HepG2 (cell line): ENCODE data around the gene AQP12A. TPM values are rescaled to one million over a fixed set of nuclear protein-coding genes. Genes with fewer than 3 reads are reported as not detected.

Source experiments
- ATAC-seq: fragments of 200-7000 bp; cut with Tn5 transposase; 3 replicates; pipeline ENCODE4 v1.9.1; 2020; ENCODE audit warnings: mild to moderate bottlenecking, moderate library complexity
- BruUV-seq: library from RNA; stranded (reverse); fragments of 400-500 nt; replicated peaks from 2 replicates; lab custom pipeline; 2021; lab: Mats Ljungman, UMichigan
- CTCF ChIA-PET: fragments of 300-600 bp; formaldehyde crosslinking; extraction: SDS; loops from one replicate; lab custom pipeline; 2021; ENCODE audit warnings: low total read pairs, inconsistent platforms, low intra/inter-chr PET ratio; lab: Yijun Ruan, JAX
- POLR2A ChIA-PET: fragments of 350-600 bp; sonication (Branson Sonifier 250); formaldehyde crosslinking; loops from one replicate; lab custom pipeline; 2020; ENCODE audit warnings: antibody characterized with exemption, inconsistent platforms; lab: Yijun Ruan, JAX
- DNase-seq: peaks from one replicate; pipeline ENCODE4 v3.0.0-alpha.2; 2015; ENCODE audit warnings: low spot score
- FAIRE-seq: peaks from 3 replicates; lab custom pipeline; 2011; peaks lifted over from hg19 to GRCh38; lab: Jason Lieb, UNC
- H2AFZ ChIP-seq: one replicate; pipeline ENCODE4 v1.6.1; 2011; ENCODE audit warnings: low read length, inconsistent platforms
- H3K27ac ChIP-seq: fragments of 300-600 bp; 3 replicates; pipeline ENCODE4 v1.8.0; 2011; ENCODE audit warnings: mixed run types, mild to moderate bottlenecking, mixed read lengths, low read length, inconsistent platforms; ENCODE audit not compliant: insufficient read depth; ENCODE audit errors: extremely low read length
- H3K27me3 ChIP-seq, 2 experiments: fragments of 200-600 bp in 1 of 2; 2 replicates in 1 of 2; 3 replicates in 1 of 2; pipeline versions ENCODE4 v1.6.0 to v1.8.0; 2011; ENCODE audit warnings: low read length in 2 of 2, mild to moderate bottlenecking in 2 of 2, moderate library complexity in 2 of 2, inconsistent platforms in 1 of 2; ENCODE audit not compliant: insufficient read depth in 2 of 2, control insufficient read depth in 1 of 2
- H3K36me3 ChIP-seq, 2 experiments: fragments of 200-600 bp in 1 of 2; replicated peaks in 1 of 2; 2 replicates in 1 of 2; 3 replicates in 1 of 2; pipeline versions ENCODE4 v1.5.1 to v1.8.0; 2011; ENCODE audit warnings: low read length in 2 of 2, inconsistent platforms in 1 of 2; ENCODE audit not compliant: insufficient read depth in 2 of 2, control insufficient read depth in 1 of 2
- H3K4me1 ChIP-seq: 2 replicates; pipeline ENCODE4 v1.5.1; 2012; ENCODE audit warnings: low read length, inconsistent platforms; ENCODE audit not compliant: insufficient read depth
- H3K4me2 ChIP-seq: 2 replicates; pipeline ENCODE4 v1.6.0; 2011; ENCODE audit warnings: low read depth, low read length, inconsistent platforms
- H3K4me3 ChIP-seq, 3 experiments: fragments of 200-600 bp in 1 of 3; sonication (generic), shearing (Covaris generic) in 1 of 3; replicated peaks in 1 of 3; 2 replicates each; pipeline ENCODE4 v1.5.1; 2011 to 2016; ENCODE audit warnings: low read length in 3 of 3, inconsistent platforms in 2 of 3, low read depth in 2 of 3, mild to moderate bottlenecking in 2 of 3, control low read depth in 1 of 3, mixed read lengths in 1 of 3; ENCODE audit not compliant: insufficient read depth in 1 of 3
- H3K79me2 ChIP-seq: one replicate; pipeline ENCODE4 v1.6.1; 2011; ENCODE audit warnings: low read length, inconsistent platforms; ENCODE audit not compliant: insufficient read depth
- H3K9ac ChIP-seq: 2 replicates; pipeline ENCODE4 v1.6.0; 2011; ENCODE audit warnings: mild to moderate bottlenecking, low read depth, low read length, inconsistent platforms; ENCODE audit not compliant: insufficient read depth
- H3K9me3 ChIP-seq: 2 replicates; pipeline ENCODE4 v1.5.1; 2012; ENCODE audit warnings: mild to moderate bottlenecking, low read length
- H4K20me1 ChIP-seq: 2 replicates; pipeline ENCODE4 v1.6.0; 2011; ENCODE audit warnings: inconsistent platforms, mild to moderate bottlenecking, low read length, moderate library complexity; ENCODE audit not compliant: insufficient read depth
- ATF4 ChIP-seq, 2 experiments: fragments of 450-650 bp in 1 of 2; sonication (generic) in 1 of 2; formaldehyde crosslinking; IDR thresholded peaks; 2 replicates each; pipeline versions ENCODE4 v1.5.0 to v1.8.0; 2020 to 2022; ENCODE audit warnings: mild to moderate bottlenecking in 1 of 2, missing genetic modification reagents in 1 of 2
- DNMT3B ChIP-seq: conservative IDR thresholded peaks from 2 replicates; pipeline ENCODE4 v1.6.1; 2016; ENCODE audit warnings: missing biosample characterization, control low read depth
- FOXP1 ChIP-seq, 2 experiments: fragments of 450-650 bp in 1 of 2; IDR thresholded peaks; 2 replicates each; pipeline ENCODE4 v1.6.1; 2017 to 2018; ENCODE audit warnings: antibody characterized with exemption in 1 of 2
- HOXA3 ChIP-seq: sonication (generic); formaldehyde crosslinking; IDR thresholded peaks from 2 replicates; pipeline ENCODE4 v1.5.0; 2020; ENCODE audit warnings: missing genetic modification reagents
- HOXA9 ChIP-seq: sonication (generic); formaldehyde crosslinking; IDR thresholded peaks from 2 replicates; pipeline ENCODE4 v1.8.1; 2022; ENCODE audit warnings: missing genetic modification reagents, mild to moderate bottlenecking, moderate library complexity, borderline replicate concordance
- IRF9 ChIP-seq: sonication (generic); formaldehyde crosslinking; IDR thresholded peaks from 2 replicates; pipeline ENCODE4 v1.8.0; 2022; ENCODE audit warnings: missing genetic modification reagents, mild to moderate bottlenecking, borderline replicate concordance
- JARID2 ChIP-seq: sonication (generic); formaldehyde crosslinking; IDR thresholded peaks from 2 replicates; pipeline ENCODE4 v1.8.1; 2023; ENCODE audit warnings: missing genetic modification reagents, inconsistent platforms; ENCODE audit not compliant: insufficient replicate concordance
- KLF9 ChIP-seq: IDR thresholded peaks from 2 replicates; pipeline ENCODE4 v1.6.1; 2016; ENCODE audit warnings: low read depth
- NFE2 ChIP-seq: sonication (generic); formaldehyde crosslinking; IDR thresholded peaks from 2 replicates; pipeline ENCODE4 v1.4.0; 2020; ENCODE audit warnings: missing genetic modification reagents
- RORA ChIP-seq: sonication (generic); formaldehyde crosslinking; IDR thresholded peaks from 2 replicates; pipeline ENCODE4 v1.5.0; 2020; ENCODE audit warnings: mild to moderate bottlenecking, missing genetic modification reagents, moderate library complexity
- SP5 ChIP-seq: IDR thresholded peaks from 2 replicates; pipeline ENCODE4 v1.6.1; 2016; ENCODE audit warnings: low read depth, borderline replicate concordance
- THAP9 ChIP-seq: sonication (generic); formaldehyde crosslinking; IDR thresholded peaks from 2 replicates; pipeline ENCODE4; 2020; ENCODE audit warnings: missing genetic modification reagents, mild to moderate bottlenecking, borderline replicate concordance
- TIGD3 ChIP-seq: sonication (generic); formaldehyde crosslinking; IDR thresholded peaks from 2 replicates; pipeline ENCODE4 v1.5.1; 2020; ENCODE audit warnings: mild to moderate bottlenecking, missing genetic modification reagents, borderline replicate concordance
- ZNF260 ChIP-seq: sonication (generic); formaldehyde crosslinking; IDR thresholded peaks from 2 replicates; pipeline ENCODE4 v1.4.0; 2020; ENCODE audit warnings: missing genetic modification reagents, low read depth, mild to moderate bottlenecking, borderline replicate concordance
- ZNF264 ChIP-seq: sonication (generic); formaldehyde crosslinking; IDR thresholded peaks from 2 replicates; pipeline ENCODE4 v1.4.0; 2020; ENCODE audit warnings: missing genetic modification reagents
- ZNF7 ChIP-seq: IDR thresholded peaks from 2 replicates; pipeline ENCODE4 v1.6.1; 2016; ENCODE audit warnings: missing biosample characterization, missing genetic modification reagents
- ZNF749 ChIP-seq: sonication (generic); formaldehyde crosslinking; IDR thresholded peaks from 2 replicates; pipeline ENCODE4 v1.8.0; 2022; ENCODE audit warnings: mild to moderate bottlenecking, missing genetic modification reagents, moderate library complexity, borderline replicate concordance
- WGBS: methylation state at CpG from one replicate; pipeline ENCODE4 v1.1.6; 2017; ENCODE audit warnings: low lambda C conversion rate; 5-methylcytosine and 5-hydroxymethylcytosine counted together
- in situ Hi-C: cut with HindIII; loops from 2 replicates; pipeline ENCODE4 v1.10.0; 2017; ENCODE audit warnings: low pct_unique_long_range_greater_than_20kb; ENCODE audit not compliant: extremely low pct_ligation_motif_present
- intact Hi-C: fragments of 100-400 bp; cut with micrococcal nuclease; formaldehyde crosslinking; loops from one replicate; pipeline ENCODE4 v1.10.0; 2022; ENCODE audit not compliant: unreplicated experiment
- polyA plus RNA-seq, 8 experiments: library from polyadenylated mRNA; depleted of rRNA in 3 of 8; stranded (reverse) in 7 of 8; unstranded in 1 of 8; fragments of >200 nt; fragmentation: Illumina TruSeq in 4 of 8; extraction: Trizol in 4 of 8; gene quantifications; 2 replicates each; pipeline versions ENCODE4 v1.2.1 to v1.2.3, GENCODE V29; 2011 to 2016; ENCODE audit warnings: low read depth in 4 of 8, missing spikeins in 1 of 8, mixed read lengths in 1 of 8; ENCODE audit not compliant: insufficient read depth in 1 of 8
- total RNA-seq, 5 experiments: library from RNA; depleted of rRNA; stranded (reverse); fragments of >200 nt; fragmentation: Illumina TruSeq; extraction: Trizol; gene quantifications; 2 replicates each; pipeline ENCODE4 v1.2.3, GENCODE V29; 2016; ENCODE audit warnings: low read depth in 1 of 5

AQP12A gene
- total and polyA plus RNA-seq, 2 of the 13 experiments (the other 11 are each of a cell fraction or from before 2014, with no cell fraction given): not detected

- no peak for TF ChIP-seq JARID2 (CRISPR knock-in tag)
- TF ChIP-seq TIGD3 (CRISPR knock-in tag): no peak
Measured at GRCh38 chr2:240723851-240724250, 32.2 kb downstream of the AQP12A start (continued).

- FAIRE-seq: no peak
- H3K36me3 ChIP-seq: no peaks in the 10 kb centered on the region
- peaks cover 66 to 99% of the 10 kb centered on the region in 2 experiments for H3K27me3 ChIP-seq
- no peak for DNase-seq
- ChIA-PET CTCF (no interaction called here), POLR2A (no interaction called here)
- H3K9me3 ChIP-seq: no peaks in the 10 kb centered on the region
- no peaks in the 10 kb centered on the region; the same call in 1 of the 2 replicates for H4K20me1 ChIP-seq
- no peak overlapping the region for H3K27ac ChIP-seq
- BruUV-seq: no TSS peak
- H3K79me2 ChIP-seq: no peaks in the 10 kb centered on the region
- intact Hi-C loops (no loop called here), in situ Hi-C loops (no loop called here)
- TF ChIP-seq SP5 (no peak), FOXP1 (IDR thresholded peaks at IDR 0.05) (no peak), FOXP1 (CRISPR knock-in tag; IDR thresholded peaks at IDR 0.05) (no peak), ZNF7 (no peak), ZNF264 (CRISPR knock-in tag) (no peak), HOXA9 (CRISPR knock-in tag) (no peak), RORA (CRISPR knock-in tag) (no peak), IRF9 (CRISPR knock-in tag) (no peak), ATF4 (CRISPR knock-in tag; IDR thresholded peaks at IDR 0.05) (no peak), KLF9 (CRISPR knock-in tag) (no peak), HOXA3 (no peak), NFE2 (no peak), DNMT3B (CRISPR knock-in tag) (no peak), ZNF260 (no peak), THAP9 (CRISPR knock-in tag) (no peak), ZNF749 (no peak)
- no peak overlapping the region for H2AFZ ChIP-seq
- no peak for ATAC-seq
- WGBS: 29% methylated on average over 4 of the region's 10 CpGs
- H3K9ac ChIP-seq: no peak overlapping the region
- H3K4me3 ChIP-seq: no peak overlapping the region
- no peak overlapping the region for H3K4me2 ChIP-seq
- no peaks in the 10 kb centered on the region for H3K4me1 ChIP-seq
Measured at GRCh38 chr2:240724431-240724830, 32.8 kb downstream of the AQP12A start.
